Retinal pigment epithelial cell (primary cell): ENCODE measurements around the gene E2F8.

ENCODE experiments used
- DNase-seq: peaks from one replicate; pipeline ENCODE4 v3.0.0-alpha.2; 2010; ENCODE audit warnings: low read depth
- H3K4me3 ChIP-seq: 2 replicates; pipeline ENCODE4 v1.5.1; 2011; ENCODE audit warnings: mild to moderate bottlenecking, low read length, control low read depth, moderate library complexity
- CTCF ChIP-seq: conservative IDR thresholded peaks from 2 replicates; pipeline ENCODE4 v1.5.1; 2011; ENCODE audit warnings: low read depth, low read length, control low read depth, inconsistent platforms

The E2F8 gene

DNA sequence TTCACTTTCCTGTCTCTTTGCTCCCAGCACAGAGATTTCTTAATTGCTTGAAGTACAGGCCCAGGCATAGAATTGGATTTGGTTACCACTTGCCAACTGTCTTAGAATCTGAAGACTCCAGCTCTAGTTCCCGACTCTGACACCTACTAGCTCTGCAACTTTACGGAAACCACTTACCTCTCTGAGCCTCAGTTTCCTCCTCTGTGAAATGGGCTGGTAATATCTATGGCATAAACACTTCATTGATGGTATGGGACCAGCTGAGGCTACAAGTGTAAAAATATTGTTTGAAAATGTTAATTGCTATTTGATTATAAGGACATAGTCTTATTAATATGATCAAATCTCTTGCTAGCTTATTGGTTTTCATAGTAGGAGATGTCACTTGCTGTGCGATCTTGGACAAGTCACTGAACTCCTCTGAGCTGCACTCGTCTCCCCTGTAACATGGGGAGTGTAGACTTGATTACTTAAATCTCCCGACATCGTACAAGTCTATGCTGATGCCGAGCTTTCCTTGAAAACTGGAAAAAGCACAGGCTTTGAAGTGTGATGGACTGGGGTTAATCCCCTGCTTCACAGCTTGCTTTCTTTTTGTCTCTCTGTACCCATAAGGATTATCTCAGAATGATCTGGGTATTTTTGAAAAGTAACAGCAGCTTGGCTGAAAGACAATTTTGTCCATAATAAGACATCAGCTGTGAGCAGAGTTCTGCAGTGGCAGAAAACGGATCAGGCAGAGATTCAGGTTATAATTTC lies 11.8 kb upstream of the E2F8 start:
- H3K4me3 ChIP-seq = no peak overlapping the region
- no peak for DNase-seq
- TF ChIP-seq CTCF = no peak

GRCh38 chr11:19251577-19251976 lies 10.8 kb upstream of the E2F8 start:
- no peak overlapping the region for H3K4me3 ChIP-seq
- DNase-seq = no peak
- TF ChIP-seq CTCF = no peak

- H3K4me3 ChIP-seq = no peak overlapping the region
- no peak for TF ChIP-seq CTCF
- DNase-seq = no peak
Observed at GRCh38 chr11:19246816-19247215, 6.1 kb upstream of the E2F8 start.

DNA sequence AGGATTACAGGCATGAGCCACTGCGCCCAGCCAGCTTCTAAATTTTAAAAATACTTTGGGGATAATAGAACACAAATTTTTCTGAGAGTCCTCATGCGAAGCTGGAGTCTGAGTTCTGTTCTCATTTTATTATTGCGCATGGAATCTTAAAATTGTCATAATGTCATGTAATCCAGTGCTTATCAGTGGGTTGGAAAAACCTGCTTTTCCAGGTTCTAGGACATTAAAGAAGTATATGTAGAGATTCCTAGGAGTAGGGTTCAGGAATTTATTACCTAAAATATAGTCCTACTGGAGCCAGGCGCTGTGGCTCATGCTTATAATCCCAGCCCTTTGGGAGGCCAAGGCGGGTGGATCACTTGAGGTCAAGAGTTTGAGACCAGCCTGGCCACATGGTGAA lies 4.6 kb upstream of the E2F8 start:
- TF ChIP-seq CTCF = no peak
- no peak for DNase-seq
- no peak overlapping the region for H3K4me3 ChIP-seq

GRCh38 chr11:19244621-19245020 lies 3.9 kb upstream of the E2F8 start:
- no peak overlapping the region for H3K4me3 ChIP-seq
- DNase-seq = peak; percentile 48
- no peak for TF ChIP-seq CTCF

DNA sequence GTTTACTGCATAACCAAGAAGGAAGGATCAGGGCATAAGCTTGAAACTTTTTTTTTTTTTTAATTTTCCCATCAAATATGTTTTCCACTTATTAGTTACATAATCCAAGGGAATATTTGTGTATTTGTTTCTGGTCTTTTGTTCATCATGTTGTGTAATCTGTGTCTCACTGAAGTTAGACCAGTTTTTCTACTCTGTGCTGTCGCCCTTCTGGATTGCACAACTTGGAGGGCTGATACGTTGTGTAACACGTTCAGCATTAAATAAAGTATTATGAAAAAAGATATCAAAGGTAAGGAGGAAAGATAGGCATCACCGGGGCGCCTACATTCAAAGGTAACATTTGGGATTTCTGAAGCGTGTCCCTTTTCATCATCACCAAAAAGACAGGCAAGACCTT lies 3.3 kb upstream of the E2F8 start:
- TF ChIP-seq CTCF = no peak
- DNase-seq = no peak
- no peak overlapping the region for H3K4me3 ChIP-seq

GRCh38 chr11:19243613-19244012 lies 2.9 kb upstream of the E2F8 start:
- TF ChIP-seq CTCF = no peak
- no peak overlapping the region for H3K4me3 ChIP-seq
- no peak for DNase-seq
